Neural cell (in vitro differentiated cells): ENCODE results near the gene PTPRA. TPM values are rescaled to one million over a fixed set of nuclear protein-coding genes. Genes with fewer than 3 reads are reported as not detected.

Experiments used
- H2AFZ ChIP-seq: fragments of 200-600, 300-800 bp; sonication (generic), shearing (Covaris generic); 2 replicates; pipeline ENCODE4 v1.6.0; 2014; ENCODE audit warnings: low read depth, mild to moderate bottlenecking, antibody characterized with exemption, low read length, moderate library complexity
- H3F3A ChIP-seq: fragments of 200-600 bp; shearing (Covaris generic); 2 replicates; pipeline ENCODE4 v1.6.1; 2016; ENCODE audit warnings: mild to moderate bottlenecking, moderate library complexity, mixed read lengths, antibody characterized with exemption, low read length; ENCODE audit not compliant: insufficient read depth, poor library complexity, severe bottlenecking
- H3K27ac ChIP-seq: fragments of 200-600, 300-800 bp; sonication (generic), shearing (Covaris generic); 2 replicates; pipeline ENCODE4 v1.5.1; 2014; ENCODE audit warnings: mild to moderate bottlenecking, low read length, moderate library complexity
- H3K27me3 ChIP-seq: fragments of 300-800, 200-600 bp; sonication (generic), shearing (Covaris generic); 2 replicates; pipeline ENCODE4 v1.6.0; 2014; ENCODE audit warnings: mild to moderate bottlenecking, low read depth, low read length, moderate library complexity; ENCODE audit not compliant: insufficient read depth
- H3K36me3 ChIP-seq: fragments of 300-800, 200-600 bp; sonication (generic), shearing (Covaris generic); 2 replicates; pipeline ENCODE4 v1.5.1; 2014; ENCODE audit warnings: mild to moderate bottlenecking, antibody characterized with exemption, low read length, moderate library complexity; ENCODE audit not compliant: insufficient read depth
- H3K4me2 ChIP-seq: fragments of 300-800, 200-600 bp; sonication (generic), shearing (Covaris generic); 2 replicates; pipeline ENCODE4 v1.6.0; 2014; ENCODE audit warnings: mild to moderate bottlenecking, low read length
- H3K4me3 ChIP-seq: fragments of 300-800, 200-600 bp; sonication (generic), shearing (Covaris generic); 2 replicates; pipeline ENCODE4 v1.5.1; 2014; ENCODE audit warnings: mild to moderate bottlenecking, low read length, moderate library complexity
- H3K79me2 ChIP-seq: fragments of 200-600 bp; shearing (Covaris generic); replicated peaks from 2 replicates; pipeline ENCODE4 v1.6.0; 2014; ENCODE audit warnings: mild to moderate bottlenecking, low read length, moderate library complexity; ENCODE audit not compliant: insufficient read depth
- H3K9ac ChIP-seq: fragments of 300-800, 200-600 bp; sonication (generic), shearing (Covaris generic); 2 replicates; pipeline ENCODE4 v1.6.1; 2016; ENCODE audit warnings: mild to moderate bottlenecking, low read length, mixed read lengths
- H3K9me2 ChIP-seq: fragments of 200-600 bp; shearing (Covaris generic); 2 replicates; pipeline ENCODE4 v1.6.1; 2016; ENCODE audit warnings: mild to moderate bottlenecking, low read length, mixed read lengths; ENCODE audit not compliant: insufficient read depth
- H3K9me3 ChIP-seq: fragments of 200-600, 300-800 bp; sonication (generic), shearing (Covaris generic); 2 replicates; pipeline ENCODE4 v1.6.1; 2016; ENCODE audit warnings: mild to moderate bottlenecking, mixed run types, low read length, moderate library complexity, mixed read lengths
- H4K20me1 ChIP-seq: fragments of 200-600 bp; shearing (Covaris generic); 2 replicates; pipeline ENCODE4 v1.6.1; 2016; ENCODE audit warnings: mild to moderate bottlenecking, mixed run types; ENCODE audit not compliant: insufficient read depth
- EP300 ChIP-seq: fragments of 450-650 bp; conservative IDR thresholded peaks from 2 replicates; pipeline ENCODE4 v1.6.1; 2014; ENCODE audit warnings: antibody characterized with exemption, mild to moderate bottlenecking, moderate library complexity; ENCODE audit not compliant: poor library complexity, severe bottlenecking
- EZH2 ChIP-seq: fragments of 200-600, 300-800 bp; shearing (Covaris generic), sonication (generic); IDR thresholded peaks from 2 replicates; pipeline ENCODE4 v1.6.1; 2014; ENCODE audit warnings: antibody characterized with exemption, low read length, borderline replicate concordance, mild to moderate bottlenecking; ENCODE audit not compliant: insufficient read depth, poor library complexity, severe bottlenecking
- MXI1 ChIP-seq: fragments of 450-650 bp; conservative IDR thresholded peaks from 2 replicates; pipeline ENCODE4 v1.6.1; 2014; ENCODE audit warnings: antibody characterized with exemption, mild to moderate bottlenecking; ENCODE audit not compliant: poor library complexity, severe bottlenecking
- POLR2AphosphoS5 ChIP-seq: IDR thresholded peaks from 2 replicates; pipeline ENCODE4 v1.6.1; 2012
- RAD21 ChIP-seq: fragments of 450-650 bp; conservative IDR thresholded peaks from 2 replicates; pipeline ENCODE4 v1.6.1; 2014; ENCODE audit warnings: antibody characterized with exemption, mild to moderate bottlenecking, moderate library complexity
- SMC3 ChIP-seq: fragments of 450-650 bp; conservative IDR thresholded peaks from 2 replicates; pipeline ENCODE4 v1.6.1; 2014; ENCODE audit warnings: antibody characterized with exemption, mild to moderate bottlenecking, moderate library complexity; ENCODE audit not compliant: poor library complexity
- TAF1 ChIP-seq: IDR thresholded peaks from 2 replicates; pipeline ENCODE4 v1.6.1; 2012; ENCODE audit warnings: low read depth
- polyA plus RNA-seq: library from polyadenylated mRNA; depleted of rRNA; stranded (reverse); fragments of >200 nt; gene quantifications from 2 replicates; pipeline ENCODE4 v1.2.3, GENCODE V29; 2014
- TF ChIP-seq, protein P1 (sequence below): IDR thresholded peaks from 2 replicates; pipeline ENCODE4 v1.6.1; 2012; ENCODE audit warnings: borderline replicate concordance
- TF ChIP-seq, protein P2 (sequence below): fragments of 450-650 bp; IDR thresholded peaks from 2 replicates; pipeline ENCODE4 v1.5.1; 2014; ENCODE audit warnings: antibody characterized with exemption, mild to moderate bottlenecking, moderate library complexity; ENCODE audit not compliant: poor library complexity, severe bottlenecking

PTPRA gene
- polyA plus RNA-seq, 1 donor from 2014 or later, result 68.2 TPM

DNA sequence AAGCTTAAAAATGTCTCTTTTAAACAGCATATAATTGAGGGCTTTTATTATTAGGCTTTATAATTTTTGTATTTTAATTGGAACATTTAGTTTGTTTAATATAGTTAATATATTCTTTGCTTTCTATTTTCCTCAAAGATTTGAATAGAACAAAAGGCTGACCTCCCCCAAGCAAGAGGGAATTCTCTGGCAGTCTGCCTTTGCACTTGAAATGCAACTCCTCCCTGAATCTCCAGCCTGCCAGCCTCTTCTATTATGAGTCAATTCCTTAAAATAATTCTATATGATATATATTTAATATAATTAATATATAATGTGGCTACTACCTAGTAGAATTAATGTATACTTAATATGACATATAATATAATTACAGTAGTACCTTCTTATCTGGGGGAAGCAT lies 69.2 kb downstream of the PTPRA start:
- no peak for TF ChIP-seq EZH2
- TF ChIP-seq MXI1, result no peak
- TF ChIP-seq RAD21, result no peak
- no peak for TF ChIP-seq TAF1
- no peak for TF ChIP-seq POLR2AphosphoS5
- TF ChIP-seq, protein P1, sequence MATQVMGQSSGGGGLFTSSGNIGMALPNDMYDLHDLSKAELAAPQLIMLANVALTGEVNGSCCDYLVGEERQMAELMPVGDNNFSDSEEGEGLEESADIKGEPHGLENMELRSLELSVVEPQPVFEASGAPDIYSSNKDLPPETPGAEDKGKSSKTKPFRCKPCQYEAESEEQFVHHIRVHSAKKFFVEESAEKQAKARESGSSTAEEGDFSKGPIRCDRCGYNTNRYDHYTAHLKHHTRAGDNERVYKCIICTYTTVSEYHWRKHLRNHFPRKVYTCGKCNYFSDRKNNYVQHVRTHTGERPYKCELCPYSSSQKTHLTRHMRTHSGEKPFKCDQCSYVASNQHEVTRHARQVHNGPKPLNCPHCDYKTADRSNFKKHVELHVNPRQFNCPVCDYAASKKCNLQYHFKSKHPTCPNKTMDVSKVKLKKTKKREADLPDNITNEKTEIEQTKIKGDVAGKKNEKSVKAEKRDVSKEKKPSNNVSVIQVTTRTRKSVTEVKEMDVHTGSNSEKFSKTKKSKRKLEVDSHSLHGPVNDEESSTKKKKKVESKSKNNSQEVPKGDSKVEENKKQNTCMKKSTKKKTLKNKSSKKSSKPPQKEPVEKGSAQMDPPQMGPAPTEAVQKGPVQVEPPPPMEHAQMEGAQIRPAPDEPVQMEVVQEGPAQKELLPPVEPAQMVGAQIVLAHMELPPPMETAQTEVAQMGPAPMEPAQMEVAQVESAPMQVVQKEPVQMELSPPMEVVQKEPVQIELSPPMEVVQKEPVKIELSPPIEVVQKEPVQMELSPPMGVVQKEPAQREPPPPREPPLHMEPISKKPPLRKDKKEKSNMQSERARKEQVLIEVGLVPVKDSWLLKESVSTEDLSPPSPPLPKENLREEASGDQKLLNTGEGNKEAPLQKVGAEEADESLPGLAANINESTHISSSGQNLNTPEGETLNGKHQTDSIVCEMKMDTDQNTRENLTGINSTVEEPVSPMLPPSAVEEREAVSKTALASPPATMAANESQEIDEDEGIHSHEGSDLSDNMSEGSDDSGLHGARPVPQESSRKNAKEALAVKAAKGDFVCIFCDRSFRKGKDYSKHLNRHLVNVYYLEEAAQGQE, result no peak
- TF ChIP-seq EP300, result no peak
- TF ChIP-seq SMC3, result no peak
- TF ChIP-seq, protein P2, sequence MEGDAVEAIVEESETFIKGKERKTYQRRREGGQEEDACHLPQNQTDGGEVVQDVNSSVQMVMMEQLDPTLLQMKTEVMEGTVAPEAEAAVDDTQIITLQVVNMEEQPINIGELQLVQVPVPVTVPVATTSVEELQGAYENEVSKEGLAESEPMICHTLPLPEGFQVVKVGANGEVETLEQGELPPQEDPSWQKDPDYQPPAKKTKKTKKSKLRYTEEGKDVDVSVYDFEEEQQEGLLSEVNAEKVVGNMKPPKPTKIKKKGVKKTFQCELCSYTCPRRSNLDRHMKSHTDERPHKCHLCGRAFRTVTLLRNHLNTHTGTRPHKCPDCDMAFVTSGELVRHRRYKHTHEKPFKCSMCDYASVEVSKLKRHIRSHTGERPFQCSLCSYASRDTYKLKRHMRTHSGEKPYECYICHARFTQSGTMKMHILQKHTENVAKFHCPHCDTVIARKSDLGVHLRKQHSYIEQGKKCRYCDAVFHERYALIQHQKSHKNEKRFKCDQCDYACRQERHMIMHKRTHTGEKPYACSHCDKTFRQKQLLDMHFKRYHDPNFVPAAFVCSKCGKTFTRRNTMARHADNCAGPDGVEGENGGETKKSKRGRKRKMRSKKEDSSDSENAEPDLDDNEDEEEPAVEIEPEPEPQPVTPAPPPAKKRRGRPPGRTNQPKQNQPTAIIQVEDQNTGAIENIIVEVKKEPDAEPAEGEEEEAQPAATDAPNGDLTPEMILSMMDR, result no peak
- H3K9me2 ChIP-seq, result no peaks in the 10 kb centered on the region

DNA sequence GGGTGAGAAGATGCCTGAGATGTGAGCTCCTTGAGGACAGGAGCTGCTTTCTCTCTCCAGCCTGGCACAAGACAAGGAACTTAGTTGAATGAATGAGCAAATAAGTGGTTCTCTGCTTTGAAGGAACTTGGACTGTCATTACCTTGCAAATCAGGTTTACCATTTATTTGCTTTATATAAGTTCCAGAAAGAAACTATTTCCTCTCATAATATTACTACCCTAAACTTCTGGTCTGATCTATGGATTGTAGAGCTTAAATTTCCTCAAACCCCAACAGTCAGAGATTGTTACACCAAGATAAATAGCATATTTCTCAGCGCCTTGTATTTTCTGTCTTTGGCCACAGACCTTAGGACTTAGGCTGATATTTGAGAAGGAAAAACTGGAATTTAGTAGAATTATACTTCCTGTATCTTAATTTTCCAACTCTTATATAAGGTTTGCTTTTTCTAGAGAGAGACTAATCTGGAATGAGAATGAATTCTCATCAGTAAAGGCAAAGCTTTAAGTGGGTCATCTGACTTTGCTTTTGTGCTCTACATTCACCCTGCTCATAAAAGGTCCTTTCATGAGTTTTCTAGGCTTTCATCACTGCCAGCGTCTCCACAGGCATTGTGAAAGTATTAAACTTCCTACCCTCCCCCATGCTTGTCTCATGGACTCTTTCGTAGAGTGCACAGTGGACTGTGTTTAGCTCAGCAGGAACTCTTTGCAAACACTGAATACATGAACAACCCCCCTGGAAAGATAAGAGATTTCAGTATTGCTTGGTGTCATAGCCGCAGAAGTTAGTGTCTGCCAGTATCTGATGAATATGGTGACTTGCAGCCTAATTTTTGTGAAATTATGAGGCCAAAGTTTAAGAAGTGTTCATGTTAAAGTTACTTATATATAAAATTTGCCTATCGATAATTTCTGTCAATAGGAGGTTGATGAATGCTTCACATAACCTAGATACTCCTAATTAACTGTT lies 74.0 kb downstream of the PTPRA start:
- Histone ChIP-seq H4K20me1 (no peaks in the 10 kb centered on the region), H2AFZ (no peak overlapping the region), H3K4me2 (no peak overlapping the region), H3K27ac (no peak overlapping the region), H3K79me2 (peaks cover 17% of the 10 kb centered on the region), H3K36me3 (peaks cover 3% of the 10 kb centered on the region), H3K9me3 (no peaks in the 10 kb centered on the region), H3K9ac (no peak overlapping the region), H3F3A (peaks cover 8% of the 10 kb centered on the region), H3K9me2 (no peaks in the 10 kb centered on the region), H3K27me3 (no peaks in the 10 kb centered on the region), H3K4me3 (no peak overlapping the region)
- no peak for TF ChIP-seq MXI1
- TF ChIP-seq RAD21, result no peak
- TF ChIP-seq TAF1, result no peak
- TF ChIP-seq, protein P1, result no peak
- TF ChIP-seq, protein P2, result no peak
- TF ChIP-seq EP300, result peak; percentile 17
- peak; percentile 87 for TF ChIP-seq POLR2AphosphoS5
- no peak for TF ChIP-seq EZH2
- no peak for TF ChIP-seq SMC3

More for the DNA sequence above, 69.2 kb downstream of the PTPRA start:
- Histone ChIP-seq H3K4me3 (no peak overlapping the region), H3F3A (peaks cover 8% of the 10 kb centered on the region), H3K36me3 (no peaks in the 10 kb centered on the region), H3K27me3 (no peaks in the 10 kb centered on the region), H3K9me3 (no peaks in the 10 kb centered on the region), H4K20me1 (no peaks in the 10 kb centered on the region), H3K9ac (no peak overlapping the region), H3K27ac (no peak overlapping the region), H3K4me2 (no peak overlapping the region), H2AFZ (no peak overlapping the region), H3K79me2 (peaks cover 21% of the 10 kb centered on the region)
